Memory B cell (primary cell): ENCODE results near the gene CARMIL1.
"Not testable (repeated sequence)": the region's sequence is repeated elsewhere in the genome, so short reads cannot be mapped to it uniquely, and the experiment has no call there.

Source experiments
- ATAC-seq: fragments of 150-1000 bp; cut with Tn5 transposase; 2 replicates; pipeline ENCODE4 v1.10.0; 2021; ENCODE audit warnings: low read depth, mild to moderate bottlenecking, moderate library complexity
- DNase-seq, 2 donors: peaks; one replicate each; pipeline ENCODE4 v3.0.0; 2022; ENCODE audit warnings: low spot score in 2 of 2
- H3K27ac Mint-ChIP-seq: one replicate; pipeline ENCODE4 v1.8.0; 2022; ENCODE audit warnings: mild to moderate bottlenecking, moderate library complexity, mixed read lengths
- H3K27me3 Mint-ChIP-seq: one replicate; pipeline ENCODE4 v1.8.0; 2022; ENCODE audit warnings: mixed read lengths
- H3K36me3 Mint-ChIP-seq: one replicate; pipeline ENCODE4 v1.8.0; 2022; ENCODE audit warnings: mild to moderate bottlenecking, mixed read lengths
- H3K4me1 Mint-ChIP-seq: one replicate; pipeline ENCODE4 v1.8.0; 2022; ENCODE audit warnings: mixed read lengths
- H3K4me3 Mint-ChIP-seq: one replicate; pipeline ENCODE4 v1.8.0; 2022; ENCODE audit warnings: mild to moderate bottlenecking, moderate library complexity, mixed read lengths
- H3K9me3 Mint-ChIP-seq: one replicate; pipeline ENCODE4 v1.8.0; 2022; ENCODE audit warnings: mixed read lengths

CARMIL1 gene

GRCh38 chr6:25287941-25288340 is 8.8 kb downstream of the CARMIL1 start:
- H3K27ac Mint-ChIP-seq: no peak overlapping the region
- ATAC-seq (no peak), DNase-seq (no peak)
- H3K4me1 Mint-ChIP-seq: peaks cover 3% of the 10 kb centered on the region
- H3K36me3 Mint-ChIP-seq: no peaks in the 10 kb centered on the region
- no peaks in the 10 kb centered on the region for H3K9me3 Mint-ChIP-seq
- no peak overlapping the region for H3K4me3 Mint-ChIP-seq
- H3K27me3 Mint-ChIP-seq: peaks cover 1% of the 10 kb centered on the region

GRCh38 chr6:25288518-25288917 is 9.3 kb downstream of the CARMIL1 start:
- Mint-ChIP-seq H3K27ac (no peak overlapping the region), H3K9me3 (no peaks in the 10 kb centered on the region), H3K36me3 (no peaks in the 10 kb centered on the region), H3K4me3 (no peak overlapping the region), H3K4me1 (peaks cover 5% of the 10 kb centered on the region), H3K27me3 (peaks cover 3% of the 10 kb centered on the region)
- ATAC-seq (no peak), DNase-seq (no peak)

GRCh38 chr6:25290306-25291060 is 11.3 kb downstream of the CARMIL1 start:
- H3K4me3 Mint-ChIP-seq: no peak overlapping the region
- no peaks in the 10 kb centered on the region for H3K9me3 Mint-ChIP-seq
- no peaks in the 10 kb centered on the region for H3K36me3 Mint-ChIP-seq

DNA sequence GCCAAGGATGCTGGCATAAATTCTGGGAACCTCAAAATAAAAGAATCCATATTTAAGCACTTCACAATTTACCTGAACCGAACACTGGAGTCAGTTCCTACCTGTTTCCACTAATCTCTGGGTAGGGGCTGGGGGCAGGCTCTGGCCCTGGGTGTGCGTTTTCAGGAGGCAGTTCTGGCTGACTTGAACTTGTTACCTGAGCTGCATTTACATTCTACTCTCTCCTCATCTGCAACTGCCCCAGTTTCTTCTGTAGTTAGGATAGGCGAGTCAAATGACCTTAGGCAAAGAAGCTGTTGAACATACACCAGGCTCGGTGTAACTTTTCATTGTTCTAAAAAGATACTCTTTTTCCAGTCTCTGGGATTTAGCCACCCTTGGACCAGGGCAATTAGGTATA is 13.2 kb downstream of the CARMIL1 start:
- Mint-ChIP-seq H3K4me3 (no peak overlapping the region), H3K27ac (no peak overlapping the region), H3K4me1 (peaks cover 5% of the 10 kb centered on the region), H3K9me3 (no peaks in the 10 kb centered on the region), H3K27me3 (peaks cover 6% of the 10 kb centered on the region), H3K36me3 (no peaks in the 10 kb centered on the region)
- no peak for ATAC-seq
- DNase-seq: no peak

More at GRCh38 chr6:25290306-25291060, 11.3 kb downstream of the CARMIL1 start:
- peaks cover 5% of the 10 kb centered on the region for H3K4me1 Mint-ChIP-seq
- DNase-seq: no peak
- no peak overlapping the region for H3K27ac Mint-ChIP-seq
- H3K27me3 Mint-ChIP-seq: peaks cover 5% of the 10 kb centered on the region
- ATAC-seq: no peak

- Mint-ChIP-seq H3K36me3 (no peaks in the 10 kb centered on the region), H3K9me3 (no peaks in the 10 kb centered on the region), H3K27me3 (peaks cover 5% of the 10 kb centered on the region), H3K27ac (no peak overlapping the region), H3K4me3 (no peak overlapping the region), H3K4me1 (peaks cover 9% of the 10 kb centered on the region)
- ATAC-seq: no peak
- no peak for DNase-seq
Observed at GRCh38 chr6:25295651-25296050, 16.5 kb downstream of the CARMIL1 start.

DNA sequence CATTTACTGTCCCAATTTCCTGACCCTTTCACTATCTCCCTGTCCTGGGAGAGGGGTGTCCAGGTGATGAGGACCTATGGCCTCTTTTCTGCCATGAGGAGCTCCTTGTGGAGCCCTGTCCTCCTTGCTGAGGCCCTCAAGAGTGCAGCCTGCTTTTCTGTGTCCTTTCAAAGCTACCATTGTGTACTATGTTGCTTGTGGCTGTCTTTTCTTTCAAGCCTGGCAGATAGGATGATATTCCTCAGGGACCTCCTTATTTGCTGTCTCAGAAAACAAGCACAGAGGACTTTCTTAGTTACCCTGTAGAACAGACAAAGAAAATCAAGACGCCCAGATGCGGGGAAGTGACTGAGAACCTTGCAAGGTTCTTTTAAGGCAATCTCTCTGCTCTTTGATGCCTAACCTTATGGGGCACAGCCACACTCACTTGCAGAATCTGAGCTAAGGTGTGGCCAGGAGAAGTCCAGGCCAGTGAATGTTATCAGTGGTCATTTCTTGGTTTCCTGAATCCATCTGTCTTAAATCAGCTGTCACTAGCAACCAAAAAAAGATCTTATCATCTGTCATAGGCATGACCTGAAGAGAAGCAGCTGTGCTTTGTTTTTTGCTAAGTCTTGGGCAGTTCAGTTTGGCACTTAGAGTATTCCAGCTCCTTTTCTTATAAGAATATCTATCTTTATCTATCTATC is 17.2 kb downstream of the CARMIL1 start:
- DNase-seq (no peak), ATAC-seq (no peak)
- H3K4me3 Mint-ChIP-seq: no peak overlapping the region
- no peak overlapping the region for H3K27ac Mint-ChIP-seq
- H3K9me3 Mint-ChIP-seq: no peaks in the 10 kb centered on the region
- no peaks in the 10 kb centered on the region for H3K36me3 Mint-ChIP-seq
- H3K4me1 Mint-ChIP-seq: peaks cover 13% of the 10 kb centered on the region
- H3K27me3 Mint-ChIP-seq: peaks cover 5% of the 10 kb centered on the region

GRCh38 chr6:25297039-25297441 is 17.9 kb downstream of the CARMIL1 start:
- Mint-ChIP-seq H3K36me3 (no peaks in the 10 kb centered on the region), H3K4me3 (no peak overlapping the region), H3K4me1 (peaks cover 13% of the 10 kb centered on the region), H3K9me3 (no peaks in the 10 kb centered on the region), H3K27ac (no peak overlapping the region), H3K27me3 (peaks cover 5% of the 10 kb centered on the region)
- DNase-seq (no peak), ATAC-seq (no peak)

DNA sequence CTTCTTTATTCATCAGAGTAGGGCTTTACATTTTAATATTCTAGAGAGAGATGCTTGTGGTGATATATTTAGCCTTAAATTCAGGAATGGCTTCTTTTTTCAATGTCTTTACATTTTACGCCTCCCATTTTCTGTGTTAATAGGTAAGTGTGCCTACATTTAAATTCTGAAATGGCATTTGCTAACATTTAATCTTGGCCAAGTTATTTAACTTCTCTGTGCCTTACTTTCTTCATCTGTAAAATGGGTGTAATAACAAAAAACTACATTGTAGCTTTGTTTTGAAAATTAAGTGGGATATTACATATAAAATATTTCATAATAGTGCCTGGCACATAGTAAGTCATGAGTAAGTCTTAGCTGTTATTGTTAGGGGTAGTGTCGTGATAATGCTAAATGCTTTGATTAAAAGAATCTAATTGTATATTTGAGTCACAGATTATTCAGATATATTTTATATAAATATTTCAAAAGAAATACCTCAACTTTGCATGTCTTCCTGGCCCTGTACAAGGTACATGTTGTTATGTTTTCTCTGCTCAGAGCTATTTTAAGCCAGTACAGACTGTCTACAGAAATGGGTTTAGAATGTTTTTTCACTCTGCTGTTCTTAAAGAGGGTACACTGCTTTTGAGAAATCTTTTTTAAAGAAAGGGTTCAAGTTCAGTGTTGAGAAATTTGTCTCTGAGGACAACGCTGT is 18.8 kb downstream of the CARMIL1 start:
- ATAC-seq: no peak

DNA sequence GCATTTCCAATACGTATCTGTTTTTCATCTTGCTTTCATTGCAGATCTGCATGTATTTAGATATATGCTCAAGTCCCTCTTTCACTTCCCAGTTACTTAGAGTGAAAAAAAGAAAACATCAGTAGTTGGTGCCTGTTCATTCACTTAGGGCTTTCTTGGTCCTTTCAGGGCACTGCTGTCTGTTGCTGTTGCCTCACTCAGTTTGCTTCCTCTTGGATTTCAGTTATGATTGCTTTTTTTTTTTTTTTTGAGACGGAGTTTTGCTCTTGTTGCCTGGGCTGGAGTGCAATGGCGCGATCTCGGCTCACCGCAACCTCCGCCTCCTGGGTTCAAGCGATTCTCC is 19.3 kb downstream of the CARMIL1 start:
- not testable (repeated sequence) for ATAC-seq, H3K27me3 Mint-ChIP-seq, DNase-seq, H3K36me3 Mint-ChIP-seq, H3K9me3 Mint-ChIP-seq
- peak overlapping the region; percentile 53 for H3K27ac Mint-ChIP-seq
- H3K4me1 Mint-ChIP-seq: peaks cover 14% of the 10 kb centered on the region
- H3K4me3 Mint-ChIP-seq: peak overlapping the region; percentile 34

More for the DNA sequence above, 18.8 kb downstream of the CARMIL1 start:
- Mint-ChIP-seq H3K4me1 (peaks cover 16% of the 10 kb centered on the region), H3K27ac (peak overlapping the region; percentile 53), H3K4me3 (peak overlapping the region; percentile 34), H3K36me3 (no peaks in the 10 kb centered on the region), H3K27me3 (peaks cover 5% of the 10 kb centered on the region), H3K9me3 (no peaks in the 10 kb centered on the region)
- DNase-seq: no peak

DNA sequence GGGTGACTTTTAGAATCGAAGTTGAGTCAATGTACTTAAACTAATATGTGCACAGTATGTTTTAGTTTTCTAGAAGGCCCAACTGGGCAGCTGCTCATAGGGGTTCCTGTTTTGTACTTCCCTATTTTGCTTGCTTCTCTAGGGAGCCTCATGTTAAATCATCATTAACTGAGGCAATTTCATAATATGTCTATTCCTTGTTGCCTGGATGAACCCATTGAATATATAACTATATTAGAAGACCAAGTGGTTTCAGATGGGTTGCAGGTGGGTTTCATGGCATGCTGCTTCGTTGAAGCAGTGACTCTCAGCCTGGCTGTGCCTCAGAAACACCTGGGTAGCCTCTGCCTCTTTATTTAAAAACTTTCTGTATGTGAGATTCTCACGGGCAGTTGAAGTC is 22.2 kb downstream of the CARMIL1 start:
- ATAC-seq (peak; percentile 99), DNase-seq (no peak)
- Mint-ChIP-seq H3K27me3 (peaks cover 2% of the 10 kb centered on the region), H3K36me3 (no peaks in the 10 kb centered on the region), H3K9me3 (no peaks in the 10 kb centered on the region), H3K27ac (no peak overlapping the region), H3K4me3 (peak overlapping the region; percentile 2), H3K4me1 (peaks cover 14% of the 10 kb centered on the region)

- peaks cover 14% of the 10 kb centered on the region for H3K4me1 Mint-ChIP-seq
- H3K27ac Mint-ChIP-seq: no peak overlapping the region
- H3K4me3 Mint-ChIP-seq: no peak overlapping the region
Observed at GRCh38 chr6:25302151-25302550, 23.0 kb downstream of the CARMIL1 start.

DNA sequence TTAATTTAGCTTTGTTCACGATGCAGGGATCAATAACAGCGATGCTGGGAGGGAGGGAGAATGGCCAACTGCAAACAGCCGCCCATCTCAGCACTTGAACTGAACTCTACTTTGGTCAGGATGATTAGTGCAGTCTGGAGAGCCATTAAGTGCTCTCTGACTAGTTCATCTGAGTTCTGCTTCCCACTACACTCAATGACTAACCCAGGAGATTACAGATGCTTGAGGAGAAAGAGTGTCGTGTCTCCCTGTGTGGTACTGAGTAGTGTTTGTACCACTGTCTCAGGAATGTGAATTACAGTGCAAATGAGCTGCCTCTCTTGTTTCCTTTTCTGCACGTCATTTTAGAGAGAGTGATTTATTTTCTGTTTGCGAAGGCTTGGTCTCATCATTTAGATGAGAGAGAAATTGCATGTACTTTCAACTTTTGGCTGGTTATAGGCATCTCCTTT is 23.5 kb downstream of the CARMIL1 start:
- H3K27me3 Mint-ChIP-seq: no peaks in the 10 kb centered on the region
- DNase-seq (no peak), ATAC-seq (no peak)
- H3K36me3 Mint-ChIP-seq: no peaks in the 10 kb centered on the region
- no peak overlapping the region for H3K4me3 Mint-ChIP-seq
- peaks cover 14% of the 10 kb centered on the region for H3K4me1 Mint-ChIP-seq
- no peak overlapping the region for H3K27ac Mint-ChIP-seq
- no peaks in the 10 kb centered on the region for H3K9me3 Mint-ChIP-seq

More at GRCh38 chr6:25302151-25302550, 23.0 kb downstream of the CARMIL1 start:
- H3K9me3 Mint-ChIP-seq: no peaks in the 10 kb centered on the region
- DNase-seq (no peak), ATAC-seq (no peak)
- H3K36me3 Mint-ChIP-seq: no peaks in the 10 kb centered on the region
- peaks cover 2% of the 10 kb centered on the region for H3K27me3 Mint-ChIP-seq

- no peaks in the 10 kb centered on the region for H3K27me3 Mint-ChIP-seq
- H3K27ac Mint-ChIP-seq: no peak overlapping the region
- H3K36me3 Mint-ChIP-seq: no peaks in the 10 kb centered on the region
- H3K4me1 Mint-ChIP-seq: peaks cover 14% of the 10 kb centered on the region
- H3K4me3 Mint-ChIP-seq: no peak overlapping the region
- ATAC-seq: no peak
- H3K9me3 Mint-ChIP-seq: no peaks in the 10 kb centered on the region
- no peak for DNase-seq
Observed at GRCh38 chr6:25303254-25303653, 24.1 kb downstream of the CARMIL1 start.

DNA sequence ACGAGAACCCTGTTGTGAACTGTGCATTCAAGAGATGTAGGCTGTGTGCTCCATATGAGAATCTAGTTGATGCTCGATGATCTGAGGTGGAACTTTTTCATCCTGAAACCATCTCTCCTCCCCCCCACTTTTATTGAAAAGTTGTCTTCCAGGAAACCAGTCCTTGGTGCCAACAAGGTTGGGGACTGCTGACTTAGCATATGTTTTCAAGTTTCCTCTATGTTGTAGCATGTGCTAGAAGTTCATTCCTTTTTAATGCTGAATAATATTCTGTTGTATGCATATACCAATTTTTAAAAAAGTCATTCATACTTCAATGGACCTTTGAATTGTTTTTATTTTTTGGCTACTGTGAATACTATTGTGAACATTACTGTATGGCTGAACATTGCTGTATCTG is 27.2 kb downstream of the CARMIL1 start:
- Mint-ChIP-seq H3K4me1 (peaks cover 4% of the 10 kb centered on the region), H3K27ac (no peak overlapping the region), H3K27me3 (no peaks in the 10 kb centered on the region), H3K4me3 (no peak overlapping the region), H3K36me3 (no peaks in the 10 kb centered on the region), H3K9me3 (no peaks in the 10 kb centered on the region)
- no peak for ATAC-seq
- DNase-seq: no peak
